Adrenal gland (tissue), 12 donors: ENCODE results near the gene NDUFS6. TPM values are rescaled to one million over a fixed set of nuclear protein-coding genes. Genes with fewer than 3 reads are reported as not detected.
"Not testable (repeated sequence)": the region's sequence is repeated elsewhere in the genome, so short reads cannot be mapped to it uniquely, and the experiment has no call there.

Experiments
- DNase-seq, 7 donors: peaks; one replicate each; pipeline ENCODE4 v3.0.0-alpha.2; 2019 to 2020
- H3K27ac ChIP-seq, 5 donors: fragments of 200-600 bp; sonication (generic) in 4 of 5; 1 replicate in 3 of 5; 2 replicates in 2 of 5; pipeline versions ENCODE4 v1.5.1 to v1.8.0; 2016 to 2020; ENCODE audit warnings: mild to moderate bottlenecking in 1 of 5
- H3K27me3 ChIP-seq: fragments of 200-600 bp; 2 replicates; pipeline ENCODE4 v1.8.0; 2021
- H3K36me3 ChIP-seq, 2 donors: fragments of 200-600 bp; replicated peaks in 1 of 2; 1 replicate in 1 of 2; 2 replicates in 1 of 2; pipeline versions ENCODE4 v1.5.1 to v1.8.0; 2018 to 2022
- H3K4me1 ChIP-seq, 2 donors: fragments of 200-600 bp; replicated peaks in 1 of 2; 1 replicate in 1 of 2; 2 replicates in 1 of 2; pipeline versions ENCODE4 v1.5.1 to v1.8.0; 2018 to 2021
- H3K4me3 ChIP-seq, 4 donors: fragments of 200-600 bp; sonication (generic) in 3 of 4; one replicate each; pipeline ENCODE4 v1.5.1; 2016 to 2018
- H3K9me3 ChIP-seq, 3 donors: fragments of 200-600 bp; sonication (generic) in 1 of 3; replicated peaks in 1 of 3; 1 replicate in 2 of 3; 2 replicates in 1 of 3; pipeline versions ENCODE4 v1.5.1 to v1.8.0; 2016 to 2021
- POLR2A ChIP-seq, 2 donors: fragments of 450-650 bp; IDR thresholded peaks; one replicate each; pipeline ENCODE4 v1.6.1; 2017; ENCODE audit warnings: antibody characterized with exemption in 2 of 2, mild to moderate bottlenecking in 2 of 2, moderate library complexity in 1 of 2
- WGBS, 4 donors: extraction: QIAGEN DNeasy Blood & Tissue Kit in 2 of 4; methylation state at CpG; one replicate each; pipeline versions ENCODE4 v1.1.5 to v1.1.7; 2013 to 2017; 5-methylcytosine and 5-hydroxymethylcytosine counted together
- intact Hi-C, 2 donors: fragments of 100-400 bp; cut with DNase I; formaldehyde crosslinking; loops; one replicate each; pipeline versions ENCODE4 v1.14.1 to v1.15.0; 2022 to 2023
- polyA plus RNA-seq, 3 donors: library from polyadenylated mRNA; stranded (reverse); fragments of 200-250 nt in 2 of 3; fragments of 350-450 nt in 1 of 3; fragmentation: Illumina TruSeq in 1 of 3; extraction: RNeasy Lipid Tissue Mini Kit (QIAGEN cat#74804) in 1 of 3; gene quantifications; one replicate each; pipeline ENCODE4 v1.2.3, GENCODE V29; 2013 to 2014
- total RNA-seq, 9 donors: library from RNA; depleted of rRNA in 4 of 9; stranded (reverse); fragments of >200 nt in 4 of 9; fragments of 120-200 nt in 1 of 9; fragmentation: NEBNext Ultra II Directional in 1 of 9; extraction: Animal tissue kit (Norgen Biotek cat#: 25700) in 1 of 9; gene quantifications; one replicate each; pipeline versions ENCODE4 v1.1.0 to v1.2.4, GENCODE V29; 2013 to 2023
- TF ChIP-seq, protein P1 (sequence below), 6 experiments: fragments of 450-650 bp in 4 of 6; fragments of 200-600 bp in 2 of 6; sonication (generic) in 1 of 6; IDR thresholded peaks; 1 replicate in 5 of 6; 2 replicates in 1 of 6; pipeline versions ENCODE4 v1.5.1 to v1.8.0; 2016 to 2021; ENCODE audit warnings: antibody characterized with exemption in 6 of 6, mild to moderate bottlenecking in 2 of 6, moderate library complexity in 1 of 6
- donor health status: healthy with polysubstance abuse.
- donor health status: Bipolar disorder and iron deficiency.
- donor health status: DM: yes; HTN: yes; CAD: no.
- donor health status: DM: no; HTN: no; CAD: no.
- donor health status: DM: no; HTN: no; CAD: no.
- donor health status: DM: yes; HTN: yes; CAD: no.

The NDUFS6 gene
- total and polyA plus RNA-seq, 12 donors = 23.3 to 75.8 (median 37.9) TPM

- WGBS, 4 donors = 74 to 86% (median 78%) methylated on average over 15 of the region's 15 CpGs
- no peak for DNase-seq
- intact Hi-C loops = no loop called here
Observed at GRCh38 chr5:1788828-1789227, 12.4 kb upstream of the NDUFS6 start.

DNA sequence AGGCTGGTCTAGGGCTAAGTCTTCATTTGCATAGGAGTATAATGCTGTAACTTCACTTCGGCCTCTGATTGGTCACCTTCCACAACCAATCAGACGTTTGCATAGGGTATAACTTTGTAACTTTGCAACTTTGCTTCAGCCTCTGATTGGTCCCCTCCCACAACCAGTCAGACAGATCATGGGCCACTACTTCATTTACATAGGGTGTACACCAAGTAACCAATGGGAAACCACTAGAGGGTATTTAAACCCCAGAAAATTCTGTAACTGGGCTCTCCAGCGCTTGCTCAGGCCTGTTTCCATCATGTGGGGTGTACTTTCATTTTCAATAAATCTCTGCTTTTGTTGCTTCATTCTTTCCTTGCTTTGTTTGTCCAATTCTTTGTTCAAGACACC, 11.8 kb upstream of the NDUFS6 start:
- WGBS, 4 donors = 83 to 85% (median 85%) methylated on average over 3 of the region's 3 CpGs
- H3K27ac ChIP-seq, intact Hi-C loops, H3K9me3 ChIP-seq, DNase-seq, H3K4me1 ChIP-seq, H3K36me3 ChIP-seq, H3K4me3 ChIP-seq, H3K27me3 ChIP-seq: not testable (repeated sequence)

More at GRCh38 chr5:1788828-1789227, 12.4 kb upstream of the NDUFS6 start:
- no peaks in the 10 kb centered on the region for H3K36me3 ChIP-seq
- H3K9me3 ChIP-seq = no peaks in the 10 kb centered on the region
- no peak overlapping the region for H3K27ac ChIP-seq
- H3K4me3 ChIP-seq = no peak overlapping the region
- H3K4me1 ChIP-seq = no peaks in the 10 kb centered on the region
- TF ChIP-seq, protein P1, sequence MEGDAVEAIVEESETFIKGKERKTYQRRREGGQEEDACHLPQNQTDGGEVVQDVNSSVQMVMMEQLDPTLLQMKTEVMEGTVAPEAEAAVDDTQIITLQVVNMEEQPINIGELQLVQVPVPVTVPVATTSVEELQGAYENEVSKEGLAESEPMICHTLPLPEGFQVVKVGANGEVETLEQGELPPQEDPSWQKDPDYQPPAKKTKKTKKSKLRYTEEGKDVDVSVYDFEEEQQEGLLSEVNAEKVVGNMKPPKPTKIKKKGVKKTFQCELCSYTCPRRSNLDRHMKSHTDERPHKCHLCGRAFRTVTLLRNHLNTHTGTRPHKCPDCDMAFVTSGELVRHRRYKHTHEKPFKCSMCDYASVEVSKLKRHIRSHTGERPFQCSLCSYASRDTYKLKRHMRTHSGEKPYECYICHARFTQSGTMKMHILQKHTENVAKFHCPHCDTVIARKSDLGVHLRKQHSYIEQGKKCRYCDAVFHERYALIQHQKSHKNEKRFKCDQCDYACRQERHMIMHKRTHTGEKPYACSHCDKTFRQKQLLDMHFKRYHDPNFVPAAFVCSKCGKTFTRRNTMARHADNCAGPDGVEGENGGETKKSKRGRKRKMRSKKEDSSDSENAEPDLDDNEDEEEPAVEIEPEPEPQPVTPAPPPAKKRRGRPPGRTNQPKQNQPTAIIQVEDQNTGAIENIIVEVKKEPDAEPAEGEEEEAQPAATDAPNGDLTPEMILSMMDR (IDR thresholded peaks at IDR 0.05) = no peak
- TF ChIP-seq POLR2A (IDR thresholded peaks at IDR 0.05) = no peak
- peaks cover 3% of the 10 kb centered on the region for H3K27me3 ChIP-seq

- H3K36me3 ChIP-seq = no peaks in the 10 kb centered on the region
- intact Hi-C loops = no loop called here
- no peak overlapping the region for H3K27ac ChIP-seq
- H3K4me3 ChIP-seq = no peak overlapping the region
- no peaks in the 10 kb centered on the region for H3K4me1 ChIP-seq
- peaks cover 3% of the 10 kb centered on the region for H3K27me3 ChIP-seq
- H3K9me3 ChIP-seq = no peaks in the 10 kb centered on the region
- WGBS, 4 donors = 38 to 45% (median 43%) methylated on average over 10 of the region's 10 CpGs
- no peak for TF ChIP-seq POLR2A (IDR thresholded peaks at IDR 0.05)
- TF ChIP-seq, protein P1 (IDR thresholded peaks at IDR 0.05) = no peak
- DNase-seq = no peak
Observed at GRCh38 chr5:1789834-1790471, 11.3 kb upstream of the NDUFS6 start.

DNA sequence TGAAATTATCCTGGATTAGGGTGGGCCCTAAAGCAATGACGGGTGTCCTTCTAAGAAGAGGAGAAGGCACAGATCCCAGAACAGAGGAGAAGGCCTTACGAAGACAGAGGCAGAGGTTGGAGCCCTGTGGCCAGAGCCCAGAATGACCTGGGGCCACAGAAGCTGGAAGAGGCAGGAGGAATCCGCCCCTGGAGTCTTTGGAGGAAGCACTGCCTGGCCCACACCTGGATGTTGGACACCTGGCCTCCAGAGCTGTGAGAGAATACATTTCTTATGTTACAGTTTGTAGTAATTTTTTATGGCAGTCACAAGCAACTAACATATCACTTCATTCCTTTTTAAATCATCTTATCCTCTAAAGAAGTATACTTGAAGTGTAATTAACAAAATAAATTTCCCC, 10.0 kb upstream of the NDUFS6 start:
- intact Hi-C loops = no loop called here
- WGBS, 4 donors = 46 to 70% (median 69%) methylated on average over 3 of the region's 3 CpGs
- H3K36me3 ChIP-seq = peaks cover 0 to 2% of the 10 kb centered on the region in 2 donors

More for the DNA sequence above, 10.0 kb upstream of the NDUFS6 start:
- Histone ChIP-seq H3K4me1 (no peaks in the 10 kb centered on the region), H3K27me3 (peaks cover 3% of the 10 kb centered on the region), H3K27ac (no peak overlapping the region), H3K9me3 (no peaks in the 10 kb centered on the region), H3K4me3 (no peak overlapping the region)
- no peak for DNase-seq
- no peak for TF ChIP-seq POLR2A (IDR thresholded peaks at IDR 0.05)
- TF ChIP-seq, protein P1 (IDR thresholded peaks at IDR 0.05) = no peak
